H1 (cell line): Measurements from ENCODE around the gene TRMT61A. TPM values are rescaled to one million over a fixed set of nuclear protein-coding genes. Genes with fewer than 3 reads are reported as not detected.

Experiments
- CTCF ChIA-PET: fragments of 300-600 bp; sonication (Branson Sonifier 250); formaldehyde crosslinking; loops from one replicate; lab custom pipeline; 2021; ENCODE audit not compliant: partially characterized antibody; lab: Charles Lee
- POLR2A ChIA-PET: fragments of 300-600 bp; sonication (Branson Sonifier 250); formaldehyde crosslinking; loops from one replicate; lab custom pipeline; 2021; ENCODE audit warnings: inconsistent platforms; ENCODE audit not compliant: partially characterized antibody; lab: Charles Lee
- DNase-seq, 2 experiments: peaks; one replicate each; pipeline versions ENCODE4 v3.0.0 to v3.0.0-alpha.2; 2010 to 2022; ENCODE audit warnings: low spot score in 2 of 2, low read depth in 1 of 2, mixed read lengths in 1 of 2
- FAIRE-seq: peaks from 2 replicates; lab custom pipeline; 2011; peaks lifted over from hg19 to GRCh38; lab: Jason Lieb, UNC
- H2AFZ ChIP-seq: 2 replicates; pipeline ENCODE4 v1.8.1; 2012; ENCODE audit warnings: low read length, inconsistent platforms
- H2AK5ac ChIP-seq: 2 replicates; pipeline ENCODE4 v1.6.1; 2013; ENCODE audit warnings: low read depth, low read length
- H2BK120ac ChIP-seq: replicated peaks from 2 replicates; pipeline ENCODE3; 2013; ENCODE audit warnings: low read depth, low read length, inconsistent platforms
- H2BK12ac ChIP-seq: 2 replicates; pipeline ENCODE4 v1.6.1; 2013; ENCODE audit warnings: low read depth, low read length
- H2BK15ac ChIP-seq: 2 replicates; pipeline ENCODE4 v1.6.1; 2013; ENCODE audit warnings: low read length
- H2BK20ac ChIP-seq: 2 replicates; pipeline ENCODE4 v1.6.1; 2013; ENCODE audit warnings: low read length
- H2BK5ac ChIP-seq: 2 replicates; pipeline ENCODE4 v1.6.1; 2013; ENCODE audit warnings: low read depth, low read length
- H3K14ac ChIP-seq: 2 replicates; pipeline ENCODE4 v1.6.1; 2013; ENCODE audit warnings: inconsistent platforms; ENCODE audit not compliant: insufficient read length
- H3K18ac ChIP-seq: 2 replicates; pipeline ENCODE4 v1.6.1; 2013; ENCODE audit warnings: low read length; ENCODE audit errors: extremely low read depth
- H3K23ac ChIP-seq: 2 replicates; pipeline ENCODE4 v1.6.1; 2013; ENCODE audit warnings: inconsistent platforms; ENCODE audit not compliant: insufficient read length
- H3K23me2 ChIP-seq: 2 replicates; pipeline ENCODE4 v1.6.1; 2013; ENCODE audit warnings: low read depth, low read length
- H3K27ac ChIP-seq: 2 replicates; pipeline ENCODE4 v1.6.1; 2011; ENCODE audit warnings: low read depth, low read length, inconsistent platforms
- H3K27me3 ChIP-seq, 4 experiments: replicated peaks in 1 of 4; 1 replicate in 1 of 4; 2 replicates in 3 of 4; pipeline versions ENCODE4 v1.6.1 to v1.8.1; 2011 to 2013; ENCODE audit warnings: low read length in 3 of 4, mild to moderate bottlenecking in 3 of 4, inconsistent platforms in 2 of 4, mixed read lengths in 2 of 4, moderate library complexity in 1 of 4; ENCODE audit not compliant: control insufficient read depth in 3 of 4, insufficient read depth in 3 of 4; ENCODE audit errors: extremely low read depth in 1 of 4
- H3K36me3 ChIP-seq, 4 experiments: 2 replicates each; pipeline versions ENCODE4 v1.6.1 to v1.8.1; 2011 to 2013; ENCODE audit warnings: mild to moderate bottlenecking in 4 of 4, low read length in 3 of 4, moderate library complexity in 2 of 4, control low read depth in 1 of 4, inconsistent platforms in 1 of 4; ENCODE audit not compliant: insufficient read depth in 4 of 4, control insufficient read depth in 2 of 4
- H3K4ac ChIP-seq: replicated peaks from 2 replicates; pipeline ENCODE3; 2013; ENCODE audit warnings: low read length, low read depth, mixed read lengths, inconsistent platforms; ENCODE audit not compliant: insufficient read length
- H3K4me1 ChIP-seq, 4 experiments: replicated peaks in 1 of 4; 1 replicate in 1 of 4; 2 replicates in 3 of 4; pipeline versions ENCODE4 v1.6.1 to v1.8.1; 2011 to 2013; ENCODE audit warnings: low read length in 3 of 4, inconsistent platforms in 2 of 4, mixed read lengths in 1 of 4; ENCODE audit not compliant: insufficient read depth in 4 of 4, control insufficient read depth in 3 of 4
- H3K4me2 ChIP-seq, 2 experiments: 2 replicates each; pipeline versions ENCODE4 v1.6.1 to v1.8.1; 2011 to 2013; ENCODE audit warnings: low read depth in 2 of 2, low read length in 2 of 2, control low read depth in 1 of 2, inconsistent platforms in 1 of 2, mild to moderate bottlenecking in 1 of 2; ENCODE audit not compliant: insufficient read depth in 1 of 2
- H3K4me3 ChIP-seq, 4 experiments: fragments of 200-600, 300-600 bp in 1 of 4; sonication (generic), shearing (Covaris generic), sonication (Bioruptor Twin) in 1 of 4; 2 replicates each; pipeline versions ENCODE4 v1.5.1 to v1.8.1; 2011 to 2016; ENCODE audit warnings: low read length in 4 of 4, low read depth in 3 of 4, control low read depth in 2 of 4, inconsistent platforms in 2 of 4, mild to moderate bottlenecking in 2 of 4, mixed read lengths in 1 of 4, moderate library complexity in 1 of 4; ENCODE audit not compliant: insufficient read depth in 2 of 4; ENCODE audit errors: extremely low read depth in 1 of 4
- H3K56ac ChIP-seq: replicated peaks from 2 replicates; pipeline ENCODE3; 2013; ENCODE audit warnings: low read depth, mild to moderate bottlenecking, mixed read lengths, low read length, inconsistent platforms; ENCODE audit not compliant: insufficient read length
- H3K79me1 ChIP-seq: 2 replicates; pipeline ENCODE4 v1.6.1; 2013; ENCODE audit warnings: low read depth, low read length, control low read depth
- H3K79me2 ChIP-seq, 2 experiments: 2 replicates each; pipeline versions ENCODE4 v1.6.1 to v1.8.1; 2012 to 2013; ENCODE audit warnings: low read length in 2 of 2, mild to moderate bottlenecking in 2 of 2, inconsistent platforms in 1 of 2; ENCODE audit not compliant: insufficient read depth in 2 of 2, control insufficient read depth in 1 of 2
- H3K9ac ChIP-seq, 4 experiments: replicated peaks in 1 of 4; 1 replicate in 1 of 4; 2 replicates in 3 of 4; pipeline versions ENCODE4 v1.6.1 to v1.8.1; 2011 to 2013; ENCODE audit warnings: low read depth in 3 of 4, low read length in 3 of 4, control low read depth in 2 of 4, mild to moderate bottlenecking in 2 of 4, moderate library complexity in 2 of 4, inconsistent platforms in 1 of 4; ENCODE audit errors: extremely low read depth in 1 of 4
- H3K9me3 ChIP-seq, 2 experiments: 2 replicates each; pipeline versions ENCODE4 v1.6.1 to v1.8.1; 2012 to 2013; ENCODE audit warnings: mild to moderate bottlenecking in 2 of 2, moderate library complexity in 2 of 2, control low read depth in 1 of 2, inconsistent platforms in 1 of 2, low read depth in 1 of 2, low read length in 1 of 2, mixed read lengths in 1 of 2; ENCODE audit not compliant: insufficient read depth in 2 of 2
- H4K20me1 ChIP-seq, 2 experiments: replicated peaks in 1 of 2; 2 replicates each; pipeline versions ENCODE3 to v1.8.1; 2011 to 2013; ENCODE audit warnings: inconsistent platforms in 2 of 2, low read length in 2 of 2, mild to moderate bottlenecking in 1 of 2; ENCODE audit not compliant: insufficient read depth in 2 of 2, control insufficient read depth in 1 of 2
- H4K5ac ChIP-seq: 2 replicates; pipeline ENCODE4 v1.6.1; 2013; ENCODE audit warnings: low read length, low read depth, mixed read lengths, inconsistent platforms; ENCODE audit not compliant: insufficient read length
- H4K8ac ChIP-seq: 2 replicates; pipeline ENCODE4 v1.8.0; 2013; ENCODE audit warnings: mild to moderate bottlenecking, moderate library complexity, low read length, inconsistent platforms; ENCODE audit not compliant: insufficient read depth; ENCODE audit errors: extremely low read depth
- H4K91ac ChIP-seq: replicated peaks from 2 replicates; pipeline ENCODE3; 2013; ENCODE audit warnings: low read length, mixed read lengths, inconsistent platforms; ENCODE audit not compliant: insufficient read length
- CTBP2 ChIP-seq: IDR thresholded peaks from 2 replicates; pipeline ENCODE4 v1.7.0; 2011; ENCODE audit warnings: borderline replicate concordance, mild to moderate bottlenecking, moderate library complexity, mixed read lengths, low read length; ENCODE audit not compliant: insufficient read depth, insufficient read length
- EGR1 ChIP-seq: IDR thresholded peaks from 2 replicates; pipeline ENCODE4 v1.6.1; 2011; ENCODE audit warnings: low read depth, low read length, borderline replicate concordance
- TAF1 ChIP-seq: IDR thresholded peaks from 2 replicates; pipeline ENCODE4 v1.6.1; 2011; ENCODE audit warnings: mild to moderate bottlenecking, low read depth, low read length
- WGBS, 2 experiments: shearing (Covaris generic) in 1 of 2; methylation state at CpG; one replicate each; pipeline versions ENCODE4 v1.1.6 to v1.1.7; 2013 to 2015; ENCODE audit warnings: low lambda C conversion rate in 2 of 2, mixed read lengths in 2 of 2, inconsistent platforms in 1 of 2, low coverage in 1 of 2, missing lambda C conversion rate in 1 of 2; ENCODE audit not compliant: insufficient replicate concordance in 2 of 2, insufficient coverage in 1 of 2, insufficient read length in 1 of 2; ENCODE audit errors: extremely low coverage in 1 of 2, missing lambda C conversion rate in 1 of 2; 5-methylcytosine and 5-hydroxymethylcytosine counted together
- polyA plus RNA-seq, 7 experiments: library from polyadenylated mRNA; depleted of rRNA in 3 of 7; stranded (reverse) in 5 of 7; unstranded in 2 of 7; fragments of >200 nt in 5 of 7; fragments of 200-250 nt in 2 of 7; gene quantifications; 1 replicate in 5 of 7; 2 replicates in 1 of 7; 4 replicates in 1 of 7; pipeline versions ENCODE4 v1.2.1 to v1.2.3, GENCODE V29; 2011 to 2013; ENCODE audit warnings: missing spikeins in 2 of 7, mixed read lengths in 2 of 7
- total RNA-seq: library from RNA; stranded (reverse); fragmentation: NEBNext Ultra II Directional; extraction: Animal tissue kit (Norgen Biotek cat#: 25700); gene quantifications from 2 replicates; pipeline ENCODE4 v1.2.1, GENCODE V29; 2021

The TRMT61A gene
- total and polyA plus RNA-seq, 2 of the 8 experiments (the other 6 are each of a cell fraction or from before 2014, with no cell fraction given), result 15.8 to 19.0 TPM

GRCh38 chr14:103563844-103564505 is 35.0 kb downstream of the TRMT61A start:
- H2BK20ac ChIP-seq, result no peak overlapping the region
- peaks cover 9 to 80% of the 10 kb centered on the region in 2 experiments for H3K79me2 ChIP-seq
- no peaks in the 10 kb centered on the region for H3K9me3 ChIP-seq
- H2AK5ac ChIP-seq, result no peak overlapping the region
- H2AFZ ChIP-seq, result no peak overlapping the region
- CTCF ChIA-PET, result interaction anchor here (0.6 to 1.4 kb wide), 7 partner anchors 11 to 218 kb away, joined by 3 to 6 read pairs (median 4); no protein-coding TSS in a partner anchor
- peaks cover 5 to 13% of the 10 kb centered on the region in 2 experiments for H4K20me1 ChIP-seq
- 88% methylated on average over 21 of the region's 21 CpGs; no CpG with 5 or more reads in 1 of the 2 experiments for WGBS, 2 experiments
- H4K5ac ChIP-seq, result no peak overlapping the region
- peak overlapping the region in 1 of 4 experiments; percentile 68; a peak in 2 of 7 replicates for H3K9ac ChIP-seq
- peak overlapping the region; percentile 82 to 97 (median 91); a peak in 7 of 8 replicates for H3K4me3 ChIP-seq
- H2BK120ac ChIP-seq, result no peak overlapping the region
- H2BK5ac ChIP-seq, result no peak overlapping the region
- H3K79me1 ChIP-seq, result peaks cover 11% of the 10 kb centered on the region; the same call in 1 of the 2 replicates
- FAIRE-seq, result no peak
- no peak overlapping the region for H3K14ac ChIP-seq
- no peak overlapping the region for H3K56ac ChIP-seq
- POLR2A ChIA-PET, result interaction anchor here (0.6 to 1.8 kb wide), 7 partner anchors 13 to 1082 kb away, joined by 3 to 6 read pairs (median 4); partner anchors contain the start of gene CKB
- no peak overlapping the region for H3K18ac ChIP-seq
- no peak overlapping the region for H3K4ac ChIP-seq
- H3K4me1 ChIP-seq, result peaks cover 0 to 4% (median 2%) of the 10 kb centered on the region in 4 experiments; a peak in 5 of 7 replicates
- peaks cover 0 to 15% (median 8%) of the 10 kb centered on the region in 4 experiments; a peak in 7 of 8 replicates for H3K36me3 ChIP-seq
- H3K23me2 ChIP-seq, result peaks cover 12% of the 10 kb centered on the region; the same call in 1 of the 2 replicates
- H3K4me2 ChIP-seq, result peak overlapping the region; percentile 77 to 85
- H4K8ac ChIP-seq, result no peak overlapping the region
- no peak for DNase-seq
- no peaks in the 10 kb centered on the region for H3K27me3 ChIP-seq
- no peak overlapping the region for H3K23ac ChIP-seq
- H2BK12ac ChIP-seq, result no peak overlapping the region
- H3K27ac ChIP-seq, result no peak overlapping the region
- H4K91ac ChIP-seq, result no peak overlapping the region
- no peak overlapping the region for H2BK15ac ChIP-seq
- TF ChIP-seq EGR1 (no peak), TAF1 (no peak), CTBP2 (no peak)
